Midbrain (tissue), 1 donor: ENCODE data around the gene TBCE.
"Not testable (repeated sequence)": the region's sequence is repeated elsewhere in the genome, so short reads cannot be mapped to it uniquely, and the experiment has no call there.

Source experiments
- DNase-seq: peaks from one replicate; lab custom pipeline; 2025; lab: John Stamatoyannopoulos, UW

The TBCE gene

GRCh38 chr1:235455823-235456222 is 88.6 kb downstream of the TBCE start:
- no peak for DNase-seq

- not testable (repeated sequence) for DNase-seq
Measured at GRCh38 chr1:235457856-235458255, 90.6 kb downstream of the TBCE start.

- no peak for DNase-seq
Measured at GRCh38 chr1:235460770-235461169, 93.5 kb downstream of the TBCE start.

- DNase-seq, result no peak
Measured at GRCh38 chr1:235461954-235462353, 94.7 kb downstream of the TBCE start.

GRCh38 chr1:235462832-235463231 is 95.6 kb downstream of the TBCE start:
- not testable (repeated sequence) for DNase-seq

- DNase-seq, result no peak
Measured at GRCh38 chr1:235465066-235465465, 97.8 kb downstream of the TBCE start.

GRCh38 chr1:235468004-235468403 is 100.8 kb downstream of the TBCE start:
- DNase-seq, result no peak

GRCh38 chr1:235468970-235469369 is 101.7 kb downstream of the TBCE start:
- no peak for DNase-seq

GRCh38 chr1:235469897-235470296 is 102.7 kb downstream of the TBCE start:
- DNase-seq, result not testable (repeated sequence)

GRCh38 chr1:235470741-235471439 is 103.7 kb downstream of the TBCE start:
- no peak for DNase-seq

GRCh38 chr1:235473806-235474205 is 106.6 kb downstream of the TBCE start:
- DNase-seq, result no peak

GRCh38 chr1:235483090-235483489 is 115.9 kb downstream of the TBCE start:
- DNase-seq, result no peak

GRCh38 chr1:235485558-235485957 is 118.3 kb downstream of the TBCE start:
- DNase-seq, result no peak

- DNase-seq, result no peak
Measured at GRCh38 chr1:235486321-235486720, 119.1 kb downstream of the TBCE start.

GRCh38 chr1:235491644-235492043 is 124.4 kb downstream of the TBCE start:
- DNase-seq, result no peak

- no peak for DNase-seq
Measured at GRCh38 chr1:235494531-235494930, 127.3 kb downstream of the TBCE start.

GRCh38 chr1:235495030-235495429 is 127.8 kb downstream of the TBCE start:
- DNase-seq, result no peak

GRCh38 chr1:235495551-235495950 is 128.3 kb downstream of the TBCE start:
- no peak for DNase-seq

- DNase-seq, result no peak
Measured at GRCh38 chr1:235500971-235501540, 133.8 kb downstream of the TBCE start.
